22Rv1 (cell line): ENCODE measurements around the gene RNF220.
"Not testable (repeated sequence)": the region's sequence is repeated elsewhere in the genome, so short reads cannot be mapped to it uniquely, and the experiment has no call there.

Experiments
- H3K27ac ChIP-seq: fragments of 450-650 bp; 2 replicates; pipeline ENCODE4 v1.5.1; 2017
- CTCF ChIP-seq: fragments of 450-650 bp; IDR thresholded peaks from 2 replicates; pipeline ENCODE4 v1.5.1; 2017; ENCODE audit warnings: mild to moderate bottlenecking
- ZFX ChIP-seq: fragments of 450-650 bp; IDR thresholded peaks from 2 replicates; pipeline ENCODE4 v1.6.1; 2017; ENCODE audit warnings: antibody characterized with exemption, borderline replicate concordance

RNF220 gene

DNA sequence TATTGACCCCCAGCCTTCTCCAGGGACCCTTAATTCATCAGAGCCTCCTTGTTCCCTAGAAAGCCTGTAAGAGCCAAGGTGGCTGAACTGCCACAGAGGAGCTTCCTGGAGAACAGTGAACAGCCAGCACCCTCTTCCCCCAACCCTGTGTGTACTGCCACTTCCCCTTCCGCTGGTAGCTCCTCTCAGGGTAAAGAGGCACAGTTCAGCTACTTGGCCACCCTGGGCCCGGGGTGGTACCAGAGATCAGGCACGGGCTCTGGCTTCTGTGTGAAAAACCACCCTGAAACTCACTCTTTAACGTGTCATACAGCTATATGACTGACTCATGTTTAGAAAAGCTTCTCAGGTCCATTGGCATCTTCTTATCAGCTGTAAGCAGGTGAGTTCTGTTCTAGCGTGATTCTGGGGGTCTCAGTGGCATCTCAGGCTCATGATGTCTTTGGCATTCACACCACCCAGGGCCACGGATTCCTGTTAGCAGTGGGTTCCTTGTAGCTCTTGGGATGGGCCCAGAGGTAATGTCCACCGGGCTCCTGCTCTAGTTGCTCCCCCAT, 291.8 kb downstream of the RNF220 start:
- H3K27ac ChIP-seq: no peak overlapping the region
- TF ChIP-seq ZFX: no peak
- TF ChIP-seq CTCF: no peak

DNA sequence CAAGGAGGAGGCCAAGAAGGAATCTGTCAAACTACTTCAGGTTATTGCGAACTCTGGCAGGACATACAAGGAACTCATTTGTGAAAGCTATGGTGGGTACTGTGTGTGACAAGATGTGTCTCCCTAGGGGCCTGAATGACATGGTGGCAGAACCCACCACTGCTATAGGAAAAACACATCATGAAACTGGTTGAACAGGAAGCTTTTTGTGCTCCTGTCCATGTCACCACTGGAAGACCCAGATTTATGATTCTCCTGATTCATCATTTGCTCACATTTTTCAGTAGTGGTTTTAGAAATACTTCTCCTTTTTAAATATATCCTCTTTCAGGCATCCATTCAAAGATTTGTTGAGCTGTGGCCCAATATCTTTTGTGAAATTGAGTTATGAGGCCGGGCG, 293.1 kb downstream of the RNF220 start:
- H3K27ac ChIP-seq: no peak overlapping the region
- TF ChIP-seq CTCF: no peak
- TF ChIP-seq ZFX: no peak

GRCh38 chr1:44699375-44699774, 294.3 kb downstream of the RNF220 start:
- H3K27ac ChIP-seq: not testable (repeated sequence)

- TF ChIP-seq ZFX (no peak), CTCF (no peak)
- H3K27ac ChIP-seq: no peak overlapping the region
These were observed 295.5 kb downstream of the RNF220 start for GRCh38 chr1:44700573-44700972.

DNA sequence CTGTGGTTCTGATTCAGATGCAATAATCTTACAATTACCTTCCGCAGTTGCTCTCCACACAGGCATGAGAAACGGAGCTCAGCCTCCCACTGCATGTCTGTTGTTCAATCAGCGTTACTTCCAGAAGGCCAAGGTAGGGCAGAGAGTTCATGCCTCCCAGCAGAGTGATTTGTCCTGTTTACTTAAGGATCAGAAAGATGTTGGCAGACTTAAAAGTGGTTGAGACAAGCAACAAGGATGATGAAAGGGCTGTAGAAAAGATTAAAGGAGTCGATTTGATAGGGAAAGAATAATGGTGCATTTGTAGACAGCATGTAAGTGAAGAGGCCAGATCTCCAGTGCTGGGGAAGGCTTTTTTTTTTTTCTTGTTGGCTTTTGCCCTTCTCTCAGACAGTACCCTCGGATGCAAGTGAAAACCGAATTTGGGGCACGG, 296.1 kb downstream of the RNF220 start:
- TF ChIP-seq CTCF (no peak), ZFX (no peak)
- no peak overlapping the region for H3K27ac ChIP-seq
